Hypothalamus (tissue), 51 donors: ENCODE results near the gene IGF2.

Source experiments
- DNase-seq, 51 donors: peaks; one replicate each; lab custom pipeline; 2025; lab: John Stamatoyannopoulos, UW

The IGF2 gene

GRCh38 chr11:2107521-2107920 is 31.7 kb downstream of the IGF2 start:
- no peak for DNase-seq

- DNase-seq, result no peak
These were observed 32.5 kb downstream of the IGF2 start for GRCh38 chr11:2106583-2107209.

GRCh38 chr11:2105511-2105910 is 33.7 kb downstream of the IGF2 start:
- no peak for DNase-seq

GRCh38 chr11:2104524-2105440 is 34.4 kb downstream of the IGF2 start:
- DNase-seq, result no peak

- DNase-seq, result no peak
These were observed 35.3 kb downstream of the IGF2 start for GRCh38 chr11:2103668-2104523.

GRCh38 chr11:2102883-2103213 is 36.3 kb downstream of the IGF2 start:
- DNase-seq, result no peak

GRCh38 chr11:2102132-2102882 is 36.9 kb downstream of the IGF2 start:
- DNase-seq, result no peak

- DNase-seq, result no peak
These were observed 38.0 kb downstream of the IGF2 start for GRCh38 chr11:2101171-2101675.

- no peak for DNase-seq
These were observed 38.6 kb downstream of the IGF2 start for GRCh38 chr11:2100361-2101170.

- no peak for DNase-seq
These were observed 39.5 kb downstream of the IGF2 start for GRCh38 chr11:2099516-2100349.

- DNase-seq, result no peak
These were observed 40.3 kb downstream of the IGF2 start for GRCh38 chr11:2098691-2099515.

- DNase-seq, result no peak
These were observed 41.0 kb downstream of the IGF2 start for GRCh38 chr11:2097998-2098690.

- DNase-seq, result no peak
These were observed 41.7 kb downstream of the IGF2 start for GRCh38 chr11:2097356-2097997.

GRCh38 chr11:2096919-2097301 is 42.3 kb downstream of the IGF2 start:
- DNase-seq, result no peak

GRCh38 chr11:2096011-2096918 is 42.9 kb downstream of the IGF2 start:
- no peak for DNase-seq

GRCh38 chr11:2095542-2095941 is 43.6 kb downstream of the IGF2 start:
- DNase-seq, result no peak
